ENCODE measurements around the gene BSG.
"Not testable (repeated sequence)": the region's sequence is repeated elsewhere in the genome, so short reads cannot be mapped to it uniquely, and the experiment has no call there.

The BSG gene

DNA sequence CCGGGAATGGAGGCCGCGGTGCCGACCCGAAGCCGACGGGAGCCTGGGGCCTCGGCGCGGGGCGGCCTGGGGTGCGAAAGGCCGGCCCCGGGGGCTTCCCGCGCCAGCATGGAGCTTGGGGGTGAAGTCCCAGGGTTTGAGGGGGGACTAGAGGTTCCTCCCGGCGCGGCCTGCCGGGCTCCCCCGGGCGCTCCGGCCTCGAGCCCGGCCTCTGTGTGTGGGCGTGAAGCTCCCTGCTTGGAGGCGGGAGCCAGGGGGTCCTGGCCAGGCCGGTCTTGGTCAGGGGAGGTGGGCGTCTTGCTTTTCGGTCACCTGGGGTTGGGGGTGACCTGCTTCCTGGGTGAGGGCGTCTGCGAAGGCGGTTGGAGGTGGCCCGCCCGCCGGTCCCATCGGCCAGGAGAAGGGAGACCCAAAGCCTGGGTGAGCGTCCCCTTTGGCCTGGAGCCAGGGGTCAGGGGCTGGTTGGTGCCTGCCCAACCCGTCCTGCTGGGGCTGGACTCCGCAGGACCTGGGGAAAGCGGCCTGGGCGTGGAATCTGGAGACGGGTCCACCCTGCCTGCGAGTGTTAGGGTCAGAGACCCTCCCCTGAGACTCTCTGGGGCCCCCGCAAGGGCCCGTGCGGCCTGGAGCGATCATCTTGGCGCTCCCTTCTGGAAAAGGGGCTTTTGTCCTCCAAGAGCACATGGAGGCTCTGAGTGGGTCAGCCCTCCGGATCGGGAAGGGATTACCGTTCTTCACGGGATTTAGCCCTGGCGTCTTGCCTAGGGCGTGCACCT is 535 bp downstream of the BSG start:
- DNase-seq = peak; percentile 51 to 63 (median 51)

DNA sequence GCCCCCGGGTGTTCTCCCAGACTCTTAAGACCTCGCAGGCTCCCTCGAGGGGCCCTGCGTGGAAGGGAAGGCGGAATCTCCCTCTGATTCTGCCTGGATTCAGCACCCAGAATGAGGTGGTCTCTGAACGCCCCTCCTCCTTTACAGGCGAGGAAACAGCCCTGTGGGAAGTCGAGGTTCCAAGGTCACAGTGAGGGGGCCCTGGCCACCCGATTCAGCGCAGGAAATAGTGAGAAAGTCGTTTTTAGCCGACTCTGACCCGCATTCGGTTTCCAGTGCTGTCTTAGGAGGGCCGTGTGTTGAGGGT is 1.1 kb downstream of the BSG start:
- no peak for DNase-seq

DNA sequence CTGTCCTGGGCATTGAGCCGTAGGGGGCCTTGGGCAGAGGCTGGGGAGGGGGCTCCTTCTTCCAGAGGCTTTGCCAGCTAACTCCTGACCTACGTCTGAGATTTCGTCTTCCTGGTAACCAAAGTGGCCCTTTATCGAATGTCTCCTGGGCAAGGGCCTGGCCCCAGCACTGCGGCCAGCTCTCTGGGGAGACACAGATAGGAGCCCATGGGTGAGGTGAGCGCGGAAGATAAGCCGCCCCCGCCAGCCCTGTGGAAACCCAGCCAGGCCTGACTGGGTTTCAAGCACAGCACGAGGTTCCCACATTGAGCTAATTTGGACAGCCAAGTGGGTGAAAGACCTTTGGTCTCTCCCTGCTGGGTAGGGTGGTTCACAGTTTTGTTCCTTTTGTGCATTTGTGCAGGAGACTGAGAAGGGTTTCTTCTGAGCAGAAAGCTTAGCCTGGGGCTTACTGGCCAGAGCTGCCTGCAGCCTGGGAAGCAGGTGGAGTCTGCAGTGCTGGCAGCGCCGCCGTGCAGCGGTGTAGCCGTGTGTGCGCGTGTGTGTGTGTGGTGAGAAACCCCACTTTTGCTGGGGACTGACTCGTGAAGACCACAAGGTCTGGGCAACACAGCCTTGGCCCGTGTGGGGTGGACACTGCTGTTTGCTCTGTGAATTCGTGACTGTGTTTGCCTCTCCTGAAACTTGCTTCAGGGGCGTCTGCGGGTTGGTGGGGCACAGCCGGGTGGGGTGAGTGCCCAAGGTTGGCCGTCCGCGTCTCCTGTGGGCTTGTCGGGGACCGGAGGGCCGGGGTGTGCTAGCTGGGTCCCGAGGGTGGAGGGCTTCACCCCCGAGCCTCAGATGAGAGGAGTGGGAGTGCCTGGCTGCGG is 2.5 kb downstream of the BSG start:
- DNase-seq = no peak

DNA sequence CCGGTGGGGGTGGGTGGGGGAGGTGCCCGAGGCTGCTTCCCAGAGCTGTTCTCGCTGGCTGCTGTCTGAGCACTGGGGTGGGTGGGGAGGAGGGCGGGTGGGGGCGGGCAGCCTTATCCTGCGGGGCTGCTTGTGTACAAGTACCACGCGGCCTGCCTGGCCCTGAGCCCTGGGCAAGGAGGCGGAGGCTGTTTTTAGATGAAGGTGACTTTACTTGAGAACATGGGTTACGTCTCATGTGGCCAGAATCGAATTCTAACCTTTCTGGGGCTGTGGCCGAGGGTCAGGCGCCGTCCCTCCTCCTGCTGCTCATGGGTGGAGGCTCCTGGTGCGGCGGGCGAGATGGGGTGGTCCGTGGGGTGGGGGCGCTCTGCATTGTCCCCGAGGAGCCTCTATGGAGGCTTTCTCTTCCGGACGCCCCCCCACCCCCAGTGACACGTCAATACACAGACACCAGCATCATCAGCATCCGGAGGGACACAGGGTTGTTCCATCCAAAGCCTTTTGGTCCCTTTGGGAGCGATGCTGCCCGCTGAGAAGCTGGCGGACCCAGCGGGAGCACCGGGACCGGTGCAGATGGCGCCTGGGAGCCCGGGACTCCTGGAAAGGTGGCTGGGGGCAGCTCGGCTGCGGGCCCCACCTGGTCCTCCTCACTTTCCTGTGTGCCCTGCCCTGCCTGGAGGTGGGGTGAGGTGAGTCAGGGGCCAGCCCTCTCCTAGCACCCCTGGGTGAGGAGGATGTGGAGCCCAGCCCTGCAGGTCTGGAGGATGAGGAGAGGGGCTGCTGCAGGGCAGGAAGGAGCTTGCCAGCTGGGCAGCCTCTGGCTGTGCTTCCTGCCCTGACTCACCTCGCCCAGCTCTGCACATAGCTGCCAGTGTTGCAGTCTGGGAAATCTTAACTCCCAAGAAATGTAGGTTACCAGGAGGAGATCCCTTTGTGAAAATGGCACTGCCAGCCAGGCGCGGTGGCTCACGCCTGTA is 3.4 kb downstream of the BSG start:
- DNase-seq = no peak

DNA sequence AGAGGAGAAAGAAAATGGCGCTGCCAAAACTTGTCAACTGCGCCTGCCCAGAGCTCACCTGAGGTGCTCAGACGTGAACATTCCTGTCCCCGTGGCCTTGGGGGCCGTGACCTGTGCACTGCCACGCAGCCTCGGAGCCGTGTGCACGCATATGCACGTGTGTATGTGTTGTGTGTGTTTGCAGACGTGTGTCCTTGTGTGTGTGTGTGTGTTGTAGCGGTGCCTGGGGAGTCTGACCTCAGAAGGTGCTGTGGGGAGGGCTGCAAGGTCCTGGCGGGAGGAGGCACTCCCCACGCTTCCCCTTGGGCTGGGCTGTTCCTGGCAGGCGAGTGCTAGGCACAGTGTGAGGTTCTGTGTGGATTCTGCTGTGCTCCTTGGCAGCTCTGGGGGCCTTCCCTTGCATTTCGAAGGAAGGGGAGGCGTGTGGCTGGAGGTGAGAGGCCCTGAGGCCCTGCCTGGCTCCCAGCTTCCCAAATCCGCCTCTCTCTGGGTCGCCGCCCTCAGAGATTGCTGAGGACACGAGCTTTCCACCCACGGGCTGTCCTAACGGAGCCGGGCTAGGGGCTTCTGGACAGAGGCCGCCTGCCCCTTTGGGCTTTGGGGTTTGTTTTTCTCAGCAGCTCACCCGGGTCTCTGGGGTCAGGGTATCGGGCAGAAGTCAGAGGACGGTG is 4.5 kb downstream of the BSG start:
- no peak for DNase-seq

DNA sequence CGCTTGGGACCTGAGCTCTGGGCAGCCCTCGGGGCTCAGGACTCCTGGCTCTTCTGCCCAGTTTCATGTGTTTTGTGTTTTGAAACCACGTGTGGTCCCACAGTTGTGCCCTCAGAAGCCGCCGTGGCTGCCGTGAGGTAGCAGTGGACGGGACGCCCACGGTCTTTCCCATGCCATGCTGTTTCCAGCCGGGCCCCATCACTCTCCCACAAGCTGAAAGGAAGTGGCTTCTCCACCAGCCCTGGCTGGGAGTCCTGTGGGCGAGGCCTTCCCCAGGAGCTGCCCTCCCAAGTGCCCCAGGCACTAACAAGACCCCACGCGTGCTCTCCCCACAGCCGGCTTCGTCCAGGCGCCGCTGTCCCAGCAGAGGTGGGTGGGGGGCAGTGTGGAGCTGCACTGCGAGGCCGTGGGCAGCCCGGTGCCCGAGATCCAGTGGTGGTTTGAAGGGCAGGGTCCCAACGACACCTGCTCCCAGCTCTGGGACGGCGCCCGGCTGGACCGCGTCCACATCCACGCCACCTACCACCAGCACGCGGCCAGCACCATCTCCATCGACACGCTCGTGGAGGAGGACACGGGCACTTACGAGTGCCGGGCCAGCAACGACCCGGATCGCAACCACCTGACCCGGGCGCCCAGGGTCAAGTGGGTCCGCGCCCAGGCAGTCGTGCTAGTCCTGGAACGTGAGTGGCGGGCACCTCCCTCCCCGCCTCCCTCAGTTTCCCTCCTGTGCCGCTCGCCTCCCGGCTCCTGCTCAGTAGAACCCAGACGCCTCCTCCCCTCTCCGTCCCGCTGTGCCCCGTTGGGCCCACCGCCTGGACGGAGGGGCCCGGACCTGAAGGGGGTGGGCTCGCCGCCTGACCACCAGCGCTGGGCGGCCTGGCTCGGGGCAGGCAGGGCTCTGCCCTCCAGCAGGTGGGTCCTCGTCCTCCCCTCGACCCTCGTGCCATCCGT is 5.3 kb downstream of the BSG start:
- no peak for DNase-seq

DNA sequence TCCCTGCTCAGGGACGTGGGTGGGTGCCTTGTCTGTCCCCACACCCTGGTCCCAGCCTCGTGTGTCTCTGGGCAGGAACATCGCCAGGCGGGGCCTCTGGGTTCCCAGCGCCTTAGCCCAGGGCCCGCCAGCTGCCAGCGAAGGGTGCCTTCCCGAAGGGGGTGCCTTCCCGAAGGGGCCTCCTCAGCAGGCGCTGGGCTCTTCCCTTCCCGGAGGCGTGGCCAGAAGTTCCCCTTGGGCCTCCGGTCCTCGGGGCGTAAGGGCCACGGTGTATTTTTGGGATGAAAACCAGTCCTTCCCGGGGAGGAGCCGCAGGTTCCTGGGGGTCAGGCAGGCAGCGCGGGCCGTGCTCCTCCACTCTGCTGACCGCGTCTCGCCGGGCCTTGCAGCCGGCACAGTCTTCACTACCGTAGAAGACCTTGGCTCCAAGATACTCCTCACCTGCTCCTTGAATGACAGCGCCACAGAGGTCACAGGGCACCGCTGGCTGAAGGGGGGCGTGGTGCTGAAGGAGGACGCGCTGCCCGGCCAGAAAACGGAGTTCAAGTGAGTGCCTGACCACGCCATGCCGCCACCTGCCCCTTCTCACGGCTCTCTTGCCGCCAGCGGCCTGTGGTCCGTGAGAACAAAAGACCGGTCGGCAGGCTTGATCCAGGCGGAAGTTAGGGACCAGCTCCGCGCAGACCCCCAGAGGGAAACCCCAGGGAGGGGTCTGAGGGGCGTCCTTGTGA is 6.9 kb downstream of the BSG start:
- DNase-seq = no peak

DNA sequence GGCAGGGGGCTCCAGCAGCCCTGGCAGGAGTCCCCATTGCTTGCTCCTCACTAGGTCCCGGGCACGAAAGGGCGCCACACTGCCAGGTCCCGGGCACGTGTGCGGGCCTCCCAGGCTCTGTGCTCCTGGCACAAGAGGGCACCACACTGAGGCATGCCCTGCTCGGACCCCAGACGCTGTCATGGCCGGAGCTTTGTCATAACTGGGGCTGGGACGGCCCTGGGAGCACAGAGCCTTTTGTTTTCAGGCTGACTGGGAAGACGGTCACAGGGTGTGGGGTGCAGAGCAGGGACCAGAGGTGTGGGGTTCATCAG is 7.4 kb downstream of the BSG start:
- DNase-seq = no peak

DNA sequence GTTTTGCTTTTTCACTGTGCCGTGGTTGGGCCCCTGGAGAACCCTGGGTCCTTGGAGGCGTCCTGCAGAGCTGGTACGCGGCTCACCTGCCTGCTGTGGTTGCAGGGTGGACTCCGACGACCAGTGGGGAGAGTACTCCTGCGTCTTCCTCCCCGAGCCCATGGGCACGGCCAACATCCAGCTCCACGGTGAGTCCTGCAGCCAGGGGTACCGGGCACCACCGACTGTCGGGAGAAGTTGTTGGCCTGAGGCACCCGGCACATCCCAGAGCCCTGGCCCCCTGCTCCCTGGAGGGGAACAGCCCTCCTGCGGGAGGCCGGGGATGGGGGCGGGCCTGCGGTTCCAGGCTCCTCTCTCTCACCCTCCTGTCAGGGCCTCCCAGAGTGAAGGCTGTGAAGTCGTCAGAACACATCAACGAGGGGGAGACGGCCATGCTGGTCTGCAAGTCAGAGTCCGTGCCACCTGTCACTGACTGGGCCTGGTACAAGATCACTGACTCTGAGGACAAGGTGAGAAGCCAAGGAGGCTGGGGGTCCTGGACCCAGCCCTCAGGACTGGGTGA is 8.0 kb downstream of the BSG start:
- no peak for DNase-seq

DNA sequence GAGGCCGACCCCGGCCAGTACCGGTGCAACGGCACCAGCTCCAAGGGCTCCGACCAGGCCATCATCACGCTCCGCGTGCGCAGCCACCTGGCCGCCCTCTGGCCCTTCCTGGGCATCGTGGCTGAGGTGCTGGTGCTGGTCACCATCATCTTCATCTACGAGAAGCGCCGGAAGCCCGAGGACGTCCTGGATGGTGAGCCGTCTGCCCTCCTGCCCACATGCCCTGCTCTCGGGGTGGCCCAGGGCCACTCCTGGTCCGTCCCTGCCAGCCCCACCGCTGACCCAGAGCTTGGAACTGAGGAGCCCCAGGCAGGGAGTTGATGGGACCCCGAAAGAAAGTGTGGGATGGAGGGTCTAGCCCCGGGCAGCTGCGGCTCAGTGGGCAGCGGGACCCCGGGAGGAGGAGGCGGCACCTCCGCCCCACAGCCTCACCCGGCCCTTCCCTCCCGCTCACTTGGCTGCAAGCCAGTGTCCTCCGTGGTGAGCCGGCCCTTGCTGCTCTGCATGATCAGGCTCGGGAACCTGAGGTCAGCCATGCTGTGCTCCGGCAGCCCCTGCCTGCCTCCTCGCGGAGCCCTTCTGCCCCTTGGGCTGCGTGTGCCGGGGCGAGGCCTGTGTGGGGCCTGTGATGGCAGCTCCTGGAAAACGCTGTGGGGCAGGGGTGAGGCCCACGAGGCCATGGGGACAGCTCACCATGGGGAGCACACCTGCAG is 9.2 kb downstream of the BSG start:
- DNase-seq = no peak

DNA sequence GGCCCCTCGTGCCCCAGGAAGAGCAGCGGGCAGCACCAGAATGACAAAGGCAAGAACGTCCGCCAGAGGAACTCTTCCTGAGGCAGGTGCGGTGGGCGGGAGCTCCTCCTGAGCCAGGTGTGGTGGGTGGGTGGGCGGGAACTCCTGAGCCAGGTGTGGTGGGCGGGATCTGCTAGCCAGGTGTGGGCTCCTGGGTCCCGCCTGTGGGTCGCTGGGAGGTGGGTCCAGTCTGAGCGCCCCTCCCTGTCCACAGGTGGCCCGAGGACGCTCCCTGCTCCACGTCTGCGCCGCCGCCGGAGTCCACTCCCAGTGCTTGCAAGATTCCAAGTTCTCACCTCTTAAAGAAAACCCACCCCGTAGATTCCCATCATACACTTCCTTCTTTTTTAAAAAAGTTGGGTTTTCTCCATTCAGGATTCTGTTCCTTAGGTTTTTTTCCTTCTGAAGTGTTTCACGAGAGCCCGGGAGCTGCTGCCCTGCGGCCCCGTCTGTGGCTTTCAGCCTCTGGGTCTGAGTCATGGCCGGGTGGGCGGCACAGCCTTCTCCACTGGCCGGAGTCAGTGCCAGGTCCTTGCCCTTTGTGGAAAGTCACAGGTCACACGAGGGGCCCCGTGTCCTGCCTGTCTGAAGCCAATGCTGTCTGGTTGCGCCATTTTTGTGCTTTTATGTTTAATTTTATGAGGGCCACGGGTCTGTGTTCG is 10.3 kb downstream of the BSG start:
- peak; percentile 55 to 66 (median 60) for DNase-seq

DNA sequence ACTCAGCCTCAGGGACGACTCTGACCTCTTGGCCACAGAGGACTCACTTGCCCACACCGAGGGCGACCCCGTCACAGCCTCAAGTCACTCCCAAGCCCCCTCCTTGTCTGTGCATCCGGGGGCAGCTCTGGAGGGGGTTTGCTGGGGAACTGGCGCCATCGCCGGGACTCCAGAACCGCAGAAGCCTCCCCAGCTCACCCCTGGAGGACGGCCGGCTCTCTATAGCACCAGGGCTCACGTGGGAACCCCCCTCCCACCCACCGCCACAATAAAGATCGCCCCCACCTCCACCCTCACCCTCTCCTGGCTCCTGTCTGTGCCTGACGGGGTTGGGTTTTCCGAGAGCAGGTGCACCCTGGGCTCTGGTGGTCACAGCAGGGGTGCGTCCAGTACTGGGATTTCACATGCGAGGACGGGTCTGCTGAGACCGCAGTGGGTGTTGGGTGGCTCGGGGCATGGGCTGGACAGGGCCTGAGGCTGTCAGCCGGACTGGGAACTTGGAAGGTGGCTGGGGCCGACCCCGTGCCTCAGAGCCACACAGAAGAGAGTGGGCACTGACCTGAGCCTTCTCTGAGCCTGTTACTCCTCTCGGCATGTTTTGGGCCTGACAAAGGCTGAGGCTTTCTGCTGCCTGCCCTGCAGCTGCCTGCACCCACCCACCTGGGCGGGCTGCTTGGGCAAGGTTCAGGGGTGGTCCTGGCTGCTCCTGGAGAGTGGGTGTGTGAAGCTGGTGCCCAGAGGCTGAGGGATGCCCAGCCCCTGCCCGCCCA is 11.0 kb downstream of the BSG start:
- no peak for DNase-seq

DNA sequence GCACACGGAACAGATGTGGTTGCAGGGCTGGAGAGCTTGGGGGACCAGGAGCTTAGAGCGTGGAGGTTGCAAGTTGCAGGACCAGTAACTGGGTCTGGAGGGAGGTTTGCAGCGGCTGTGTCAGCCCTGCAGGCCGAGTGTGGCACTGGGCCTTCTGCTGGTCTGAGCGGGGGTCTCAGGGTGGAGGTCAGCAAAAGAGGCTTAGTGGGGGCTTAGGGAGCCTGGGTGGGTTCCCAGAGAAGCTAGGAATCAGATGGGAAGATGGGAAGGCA is 11.5 kb downstream of the BSG start:
- no peak for DNase-seq

DNA sequence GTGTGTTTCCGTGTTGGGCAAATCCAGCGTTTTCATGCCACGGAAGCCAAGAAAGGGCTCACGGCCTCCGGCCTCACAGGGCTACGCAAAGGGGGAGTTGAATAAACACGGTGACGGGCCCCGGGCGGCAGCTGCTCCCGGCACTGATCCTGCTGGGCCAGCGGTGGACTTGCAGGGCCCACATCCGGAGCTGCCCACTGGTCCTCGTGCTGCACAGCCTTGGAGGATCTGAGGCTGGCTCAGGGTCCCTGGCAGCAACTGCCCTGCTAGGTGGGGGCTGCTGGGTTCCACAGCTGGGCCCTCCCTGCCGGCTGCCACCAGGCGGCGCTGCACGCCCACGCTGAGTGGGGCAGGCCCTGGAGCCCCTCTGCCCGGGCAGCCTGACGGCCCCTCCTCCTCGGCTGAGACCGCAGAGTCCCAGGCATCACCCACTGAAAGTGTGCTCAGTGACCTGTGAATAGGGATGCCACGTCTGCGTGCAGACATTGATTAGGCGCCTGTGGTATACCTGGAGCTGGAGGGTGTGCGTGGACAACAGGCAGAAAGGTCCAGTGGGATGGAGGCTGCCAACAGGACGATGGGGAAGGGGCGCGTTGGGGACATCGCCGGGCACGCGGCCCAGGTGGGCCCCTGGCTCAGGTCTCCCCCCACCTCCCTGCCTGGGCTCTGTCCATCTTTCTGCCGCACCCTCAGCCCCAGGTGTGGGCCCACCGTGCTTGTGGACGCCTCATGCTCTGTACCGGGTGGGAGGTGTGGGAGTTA is 12.0 kb downstream of the BSG start:
- DNase-seq = peak; percentile 49 to 75 (median 58)

DNA sequence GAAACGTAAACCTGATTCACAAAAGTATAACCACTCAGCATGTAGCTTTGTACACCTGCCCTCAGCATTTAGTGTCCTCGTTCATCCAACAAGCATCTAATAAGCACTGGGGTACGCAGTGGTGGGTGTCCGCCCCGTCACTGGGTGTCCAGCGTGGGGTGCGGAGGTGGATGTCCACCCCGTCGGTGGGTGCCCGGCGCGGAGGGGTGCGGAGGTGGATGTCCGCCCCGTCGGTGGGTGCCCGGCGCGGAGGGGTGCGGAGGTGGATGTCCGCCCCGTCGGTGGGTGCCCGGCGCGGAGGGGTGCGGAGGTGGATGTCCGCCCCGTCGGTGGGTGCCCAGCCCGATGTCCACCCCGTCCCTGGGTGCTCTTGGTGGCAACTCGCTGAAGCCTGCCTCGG is 12.8 kb downstream of the BSG start:
- DNase-seq = not testable (repeated sequence)

DNA sequence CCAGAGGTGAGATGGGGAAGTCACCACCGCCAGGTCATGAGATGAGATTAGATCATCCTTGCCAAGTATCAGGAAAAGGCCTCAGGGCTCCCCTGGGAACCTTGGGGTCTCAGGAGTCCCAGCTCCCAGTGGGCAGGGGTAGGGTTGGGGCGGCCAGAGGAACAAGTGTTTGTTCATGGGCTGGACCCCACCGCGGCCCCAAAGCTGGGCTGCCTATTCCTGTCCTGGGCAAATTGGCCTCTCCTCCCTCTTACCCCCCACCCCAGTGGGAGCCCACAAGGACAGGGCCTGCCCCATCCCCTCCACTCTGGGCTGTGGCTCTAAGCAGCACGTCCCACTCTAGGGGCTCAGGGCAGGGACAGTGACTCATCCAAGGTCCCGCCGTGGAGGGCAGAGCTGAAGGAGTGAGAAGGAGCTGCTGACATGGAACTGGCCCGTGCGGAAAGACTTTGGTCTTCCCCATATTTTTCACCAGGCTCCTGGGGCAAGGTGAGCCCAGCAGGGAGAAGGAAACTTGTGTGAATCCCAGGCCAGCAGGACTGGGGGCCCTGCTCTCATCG is 13.2 kb downstream of the BSG start:
- DNase-seq = no peak

DNA sequence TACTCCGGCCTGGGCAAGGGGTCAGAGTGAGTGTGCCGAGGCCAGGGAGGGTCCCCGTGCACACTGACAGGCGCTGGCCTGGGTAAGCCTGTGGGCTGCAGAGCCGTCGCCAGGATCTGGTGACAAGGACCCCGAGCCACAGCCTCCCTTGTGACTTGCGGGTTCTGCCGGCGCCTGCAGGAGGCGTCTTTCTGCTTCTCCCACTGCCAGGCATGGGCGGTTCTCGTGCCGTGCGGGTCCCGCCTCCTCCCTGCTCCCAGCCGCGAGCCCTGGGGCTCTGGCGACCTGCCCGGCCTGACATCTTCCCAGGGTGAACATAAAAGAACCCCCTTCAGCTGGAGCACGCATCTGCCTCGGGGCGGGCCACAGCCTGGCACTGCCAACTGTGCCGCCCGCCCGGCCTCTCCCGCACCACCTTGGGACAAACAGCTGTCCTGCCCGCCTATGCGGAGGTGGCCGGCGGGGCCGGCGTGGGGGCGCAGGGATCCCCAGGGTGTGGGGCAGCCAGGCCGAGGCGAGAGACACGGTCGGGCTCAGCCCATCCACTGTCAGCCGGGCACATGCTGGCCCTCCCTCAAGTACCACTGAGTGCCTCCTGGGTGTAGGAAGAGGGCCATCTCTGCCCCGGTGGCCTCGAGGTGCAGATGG is 15.8 kb downstream of the BSG start:
- peak; percentile 59 to 84 (median 77) for DNase-seq

Data from suppressor macrophage treated with lipopolysaccharide for 1 hour (primary cell).